Measurements from ENCODE around the gene EBF3. TPM values are rescaled to one million over a fixed set of nuclear protein-coding genes. Genes with fewer than 3 reads are reported as not detected.

EBF3 gene
- total RNA-seq, 1 experiment from 2014 or later, result 0.12 TPM

DNA sequence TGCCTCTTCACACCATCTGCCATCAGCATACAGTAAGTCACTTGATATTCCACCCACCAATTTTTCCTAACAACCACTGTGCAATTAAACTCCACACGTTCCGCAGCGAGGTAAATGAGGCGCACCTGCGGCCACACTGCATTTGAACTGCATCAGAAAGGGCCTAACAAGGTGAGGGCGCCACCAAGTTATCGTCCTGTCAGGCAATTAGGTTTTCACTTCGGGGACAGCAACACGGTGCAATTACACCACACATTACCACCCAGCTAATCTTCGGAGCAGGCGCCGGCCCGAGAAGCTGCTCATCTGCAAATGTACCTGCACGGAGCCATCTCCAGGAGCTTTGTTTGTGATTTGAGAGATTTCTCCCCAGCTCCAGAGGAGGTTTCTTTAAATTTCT, 84.4 kb downstream of the EBF3 start:
- no peaks in the 10 kb centered on the region for H3K9me2 ChIP-seq (ENCODE audit: insufficient read depth)
- 0 out of 2 replicates have a peak, but pooled peaks cover 4% of the 10 kb centered on the region for H3K27me3 ChIP-seq (ENCODE audit: insufficient read depth, low read length)
- BruUV-seq (replicated peaks), result no TSS peak

More for the DNA sequence above, 84.4 kb downstream of the EBF3 start:
- DNase-seq (ENCODE audit: low read depth, low spot score) (no peak), ATAC-seq (no peak)
- CTCF ChIA-PET, result no interaction called here
- POLR2A ChIA-PET, result no interaction called here
- Histone ChIP-seq H4K20me1 (ENCODE audit: insufficient read depth) (no peaks in the 10 kb centered on the region), H3K36me3 (ENCODE audit: control insufficient read depth in 1 of 2, insufficient read depth in 2 of 2, low read length in 2 of 2) (no peaks in the 10 kb centered on the region), H3K4me3 (replicated peaks in 1 of 2; ENCODE audit: low read depth in 1 of 2, low read length in 2 of 2) (no peak overlapping the region), H3K27ac (ENCODE audit: low read depth, low read length) (no peak overlapping the region), H3K4me1 (ENCODE audit: control insufficient read depth in 1 of 2, insufficient read depth in 2 of 2, low read length in 2 of 2) (no peaks in the 10 kb centered on the region), H3K79me2 (ENCODE audit: insufficient read depth, low read length) (no peaks in the 10 kb centered on the region), H3K4me2 (ENCODE audit: low read length) (no peak overlapping the region), H3K9me3 (ENCODE audit: control insufficient read depth in 1 of 2, insufficient read depth in 1 of 2, low read depth in 1 of 2, low read length in 2 of 2) (no peaks in the 10 kb centered on the region), H3K9ac (ENCODE audit: low read length) (no peak overlapping the region), H2AFZ (ENCODE audit: low read depth, low read length, poor library complexity, severe bottlenecking) (no peak overlapping the region)
- intact Hi-C loops (cut with micrococcal nuclease), result loop anchor here (10.0 kb wide), 2 partner anchors 95 to 295 kb away; no protein-coding TSS in a partner anchor
- TF ChIP-seq FOSL1 (IDR thresholded peaks at IDR 0.05; ENCODE audit: low read depth) (no peak), EZH2 (IDR thresholded peaks at IDR 0.05) (no peak), SIN3A (IDR thresholded peaks at IDR 0.05; ENCODE audit: low read depth) (no peak), EZH2phosphoT487 (IDR thresholded peaks at IDR 0.05; ENCODE audit: borderline replicate concordance) (no peak), EGR1 (IDR thresholded peaks at IDR 0.05; ENCODE audit: low read depth) (no peak), CEBPB (IDR thresholded peaks at IDR 0.05; ENCODE audit: low read depth) (no peak), SP1 (IDR thresholded peaks at IDR 0.05; ENCODE audit: low read depth) (no peak), POLR2A (IDR thresholded peaks at IDR 0.05; ENCODE audit: borderline replicate concordance, extremely low read depth, insufficient read depth, insufficient read length) (no peak), ZFX (IDR thresholded peaks at IDR 0.05) (no peak), ELF1 (IDR thresholded peaks at IDR 0.05; ENCODE audit: borderline replicate concordance, low read depth) (no peak), RAD21 (IDR thresholded peaks at IDR 0.05; ENCODE audit: low read depth) (no peak)
- TF ChIP-seq, protein P1, sequence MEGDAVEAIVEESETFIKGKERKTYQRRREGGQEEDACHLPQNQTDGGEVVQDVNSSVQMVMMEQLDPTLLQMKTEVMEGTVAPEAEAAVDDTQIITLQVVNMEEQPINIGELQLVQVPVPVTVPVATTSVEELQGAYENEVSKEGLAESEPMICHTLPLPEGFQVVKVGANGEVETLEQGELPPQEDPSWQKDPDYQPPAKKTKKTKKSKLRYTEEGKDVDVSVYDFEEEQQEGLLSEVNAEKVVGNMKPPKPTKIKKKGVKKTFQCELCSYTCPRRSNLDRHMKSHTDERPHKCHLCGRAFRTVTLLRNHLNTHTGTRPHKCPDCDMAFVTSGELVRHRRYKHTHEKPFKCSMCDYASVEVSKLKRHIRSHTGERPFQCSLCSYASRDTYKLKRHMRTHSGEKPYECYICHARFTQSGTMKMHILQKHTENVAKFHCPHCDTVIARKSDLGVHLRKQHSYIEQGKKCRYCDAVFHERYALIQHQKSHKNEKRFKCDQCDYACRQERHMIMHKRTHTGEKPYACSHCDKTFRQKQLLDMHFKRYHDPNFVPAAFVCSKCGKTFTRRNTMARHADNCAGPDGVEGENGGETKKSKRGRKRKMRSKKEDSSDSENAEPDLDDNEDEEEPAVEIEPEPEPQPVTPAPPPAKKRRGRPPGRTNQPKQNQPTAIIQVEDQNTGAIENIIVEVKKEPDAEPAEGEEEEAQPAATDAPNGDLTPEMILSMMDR (IDR thresholded peaks at IDR 0.05 in 2 of 3, conservative IDR thresholded peaks at IDR 0.05 in 1 of 3; ENCODE audit: borderline replicate concordance in 1 of 3, insufficient read depth in 1 of 3, low read depth in 2 of 3, low read length in 2 of 3), result no peak
- TF ChIP-seq, protein P2, sequence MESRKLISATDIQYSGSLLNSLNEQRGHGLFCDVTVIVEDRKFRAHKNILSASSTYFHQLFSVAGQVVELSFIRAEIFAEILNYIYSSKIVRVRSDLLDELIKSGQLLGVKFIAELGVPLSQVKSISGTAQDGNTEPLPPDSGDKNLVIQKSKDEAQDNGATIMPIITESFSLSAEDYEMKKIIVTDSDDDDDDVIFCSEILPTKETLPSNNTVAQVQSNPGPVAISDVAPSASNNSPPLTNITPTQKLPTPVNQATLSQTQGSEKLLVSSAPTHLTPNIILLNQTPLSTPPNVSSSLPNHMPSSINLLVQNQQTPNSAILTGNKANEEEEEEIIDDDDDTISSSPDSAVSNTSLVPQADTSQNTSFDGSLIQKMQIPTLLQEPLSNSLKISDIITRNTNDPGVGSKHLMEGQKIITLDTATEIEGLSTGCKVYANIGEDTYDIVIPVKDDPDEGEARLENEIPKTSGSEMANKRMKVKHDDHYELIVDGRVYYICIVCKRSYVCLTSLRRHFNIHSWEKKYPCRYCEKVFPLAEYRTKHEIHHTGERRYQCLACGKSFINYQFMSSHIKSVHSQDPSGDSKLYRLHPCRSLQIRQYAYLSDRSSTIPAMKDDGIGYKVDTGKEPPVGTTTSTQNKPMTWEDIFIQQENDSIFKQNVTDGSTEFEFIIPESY (IDR thresholded peaks at IDR 0.05; ENCODE audit: extremely low read depth, insufficient replicate concordance, low read length), result no peak
- RAD21 ChIA-PET (ENCODE audit: low non-redundant PET in 1 of 2, low total read pairs in 2 of 2, uncharacterized antibody in 2 of 2, unreplicated experiment in 2 of 2), result no interaction called here

Data from HCT116 (cell line).